ENCODE measurements around the gene LRRC73. TPM values are rescaled to one million over a fixed set of nuclear protein-coding genes. Genes with fewer than 3 reads are reported as not detected.

LRRC73 gene
- total RNA-seq, 1 donor from 2014 or later: 0.26 TPM

DNA sequence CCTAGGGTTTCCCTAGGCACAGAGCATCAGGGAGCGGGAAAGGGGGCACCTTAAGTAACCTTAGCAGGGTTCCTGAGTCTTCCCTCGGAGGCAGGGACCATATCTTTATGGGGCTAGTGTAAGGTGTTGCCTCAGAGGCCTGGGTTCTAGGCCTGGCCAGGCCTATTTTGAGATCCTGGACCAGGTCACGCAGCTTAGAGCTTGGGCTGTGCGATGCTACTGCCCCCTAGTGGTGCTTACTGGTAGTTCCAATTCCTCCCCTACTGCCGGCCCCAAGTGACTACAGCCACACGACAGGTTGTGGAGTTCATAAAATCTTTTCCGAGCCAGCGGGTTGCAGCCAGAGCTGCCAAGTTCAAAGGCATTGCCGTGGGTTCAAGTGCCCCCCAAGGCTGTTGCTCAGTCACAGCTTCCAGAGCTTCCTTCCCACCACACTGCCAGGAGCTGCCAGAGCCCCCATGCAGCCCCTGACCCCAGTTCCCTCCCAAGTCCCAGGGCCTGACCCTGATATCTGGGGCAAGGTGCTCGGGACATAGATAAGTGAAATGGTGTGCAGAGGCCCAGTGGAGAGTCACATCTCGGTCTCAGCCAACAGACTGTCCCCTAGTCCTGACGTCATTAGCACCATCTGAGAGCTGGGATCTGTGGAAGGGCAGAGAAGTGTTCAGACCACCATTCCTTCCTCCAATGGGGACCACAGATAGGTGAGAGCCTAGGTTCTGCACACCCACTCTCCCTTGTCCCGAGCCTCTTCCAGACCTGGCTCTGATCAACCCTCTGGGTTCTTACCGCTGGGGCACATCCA, 3.3 kb downstream of the LRRC73 start:
- no peak overlapping the region for H3K4me3 ChIP-seq (ENCODE audit: low read depth, low read length)
- no peaks in the 10 kb centered on the region for H3K27me3 ChIP-seq (ENCODE audit: control insufficient read depth, insufficient read depth, low read length)
- TF ChIP-seq, protein P1, sequence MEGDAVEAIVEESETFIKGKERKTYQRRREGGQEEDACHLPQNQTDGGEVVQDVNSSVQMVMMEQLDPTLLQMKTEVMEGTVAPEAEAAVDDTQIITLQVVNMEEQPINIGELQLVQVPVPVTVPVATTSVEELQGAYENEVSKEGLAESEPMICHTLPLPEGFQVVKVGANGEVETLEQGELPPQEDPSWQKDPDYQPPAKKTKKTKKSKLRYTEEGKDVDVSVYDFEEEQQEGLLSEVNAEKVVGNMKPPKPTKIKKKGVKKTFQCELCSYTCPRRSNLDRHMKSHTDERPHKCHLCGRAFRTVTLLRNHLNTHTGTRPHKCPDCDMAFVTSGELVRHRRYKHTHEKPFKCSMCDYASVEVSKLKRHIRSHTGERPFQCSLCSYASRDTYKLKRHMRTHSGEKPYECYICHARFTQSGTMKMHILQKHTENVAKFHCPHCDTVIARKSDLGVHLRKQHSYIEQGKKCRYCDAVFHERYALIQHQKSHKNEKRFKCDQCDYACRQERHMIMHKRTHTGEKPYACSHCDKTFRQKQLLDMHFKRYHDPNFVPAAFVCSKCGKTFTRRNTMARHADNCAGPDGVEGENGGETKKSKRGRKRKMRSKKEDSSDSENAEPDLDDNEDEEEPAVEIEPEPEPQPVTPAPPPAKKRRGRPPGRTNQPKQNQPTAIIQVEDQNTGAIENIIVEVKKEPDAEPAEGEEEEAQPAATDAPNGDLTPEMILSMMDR (IDR thresholded peaks at IDR 0.05; ENCODE audit: insufficient read depth, low read length, severe bottlenecking): peak; percentile 94
- peak; percentile 71 for DNase-seq (ENCODE audit: low read depth)
- peak; percentile 68 for FAIRE-seq
- peaks cover 19% of the 10 kb centered on the region for H3K36me3 ChIP-seq (ENCODE audit: control insufficient read depth, insufficient read depth, low read length)

DNA sequence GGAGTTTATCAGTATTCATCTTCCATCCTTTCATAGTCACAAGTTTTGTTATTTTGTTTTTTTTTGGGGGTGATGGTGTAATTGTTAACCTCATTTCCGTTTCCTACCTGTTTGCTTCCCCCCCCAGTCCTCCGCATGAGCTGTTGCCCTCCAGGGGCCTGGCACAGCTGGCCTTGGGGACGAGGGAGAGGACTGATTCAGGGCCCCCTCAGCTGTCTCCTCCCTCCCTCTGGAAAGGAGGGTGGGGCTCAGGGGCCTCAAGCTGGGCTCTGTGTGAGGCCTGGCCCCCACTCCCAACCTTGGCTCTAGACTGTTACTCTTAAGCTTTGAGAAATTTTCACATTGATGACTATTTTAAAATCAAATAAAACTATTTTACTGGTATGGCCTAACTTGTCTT, 4.0 kb downstream of the LRRC73 start:
- DNase-seq (ENCODE audit: low read depth): no peak
- TF ChIP-seq, protein P1 (IDR thresholded peaks at IDR 0.05; ENCODE audit: insufficient read depth, low read length, severe bottlenecking): no peak
- Histone ChIP-seq H3K27me3 (ENCODE audit: control insufficient read depth, insufficient read depth, low read length) (no peaks in the 10 kb centered on the region), H3K4me3 (ENCODE audit: low read depth, low read length) (no peak overlapping the region), H3K36me3 (ENCODE audit: control insufficient read depth, insufficient read depth, low read length) (peaks cover 17% of the 10 kb centered on the region)
- no peak for FAIRE-seq

DNA sequence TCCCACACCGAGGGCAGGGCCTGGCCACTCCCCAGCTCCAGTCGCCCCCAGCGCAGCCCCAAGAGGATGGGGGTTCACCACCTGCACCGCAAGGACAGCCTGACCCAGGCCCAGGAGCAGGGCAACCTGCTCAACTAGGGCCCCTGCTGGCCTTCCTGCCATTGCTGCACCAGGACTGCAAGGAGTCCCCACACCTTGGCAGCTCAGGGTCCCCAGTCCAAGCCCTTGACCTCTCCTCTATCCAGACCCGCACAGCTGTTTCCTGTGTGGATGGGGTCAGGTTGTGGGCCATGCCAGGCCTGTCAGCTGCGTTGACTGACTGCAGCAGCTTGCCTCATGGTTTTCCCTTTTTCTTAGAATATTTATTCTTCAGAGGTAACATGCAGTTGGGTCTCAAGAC, 4.4 kb downstream of the LRRC73 start:
- DNase-seq (ENCODE audit: low read depth): no peak
- no peaks in the 10 kb centered on the region for H3K27me3 ChIP-seq (ENCODE audit: control insufficient read depth, insufficient read depth, low read length)
- TF ChIP-seq, protein P1 (IDR thresholded peaks at IDR 0.05; ENCODE audit: insufficient read depth, low read length, severe bottlenecking): no peak
- H3K36me3 ChIP-seq (ENCODE audit: control insufficient read depth, insufficient read depth, low read length): peaks cover 19% of the 10 kb centered on the region
- FAIRE-seq: no peak
- no peak overlapping the region for H3K4me3 ChIP-seq (ENCODE audit: low read depth, low read length)

DNA sequence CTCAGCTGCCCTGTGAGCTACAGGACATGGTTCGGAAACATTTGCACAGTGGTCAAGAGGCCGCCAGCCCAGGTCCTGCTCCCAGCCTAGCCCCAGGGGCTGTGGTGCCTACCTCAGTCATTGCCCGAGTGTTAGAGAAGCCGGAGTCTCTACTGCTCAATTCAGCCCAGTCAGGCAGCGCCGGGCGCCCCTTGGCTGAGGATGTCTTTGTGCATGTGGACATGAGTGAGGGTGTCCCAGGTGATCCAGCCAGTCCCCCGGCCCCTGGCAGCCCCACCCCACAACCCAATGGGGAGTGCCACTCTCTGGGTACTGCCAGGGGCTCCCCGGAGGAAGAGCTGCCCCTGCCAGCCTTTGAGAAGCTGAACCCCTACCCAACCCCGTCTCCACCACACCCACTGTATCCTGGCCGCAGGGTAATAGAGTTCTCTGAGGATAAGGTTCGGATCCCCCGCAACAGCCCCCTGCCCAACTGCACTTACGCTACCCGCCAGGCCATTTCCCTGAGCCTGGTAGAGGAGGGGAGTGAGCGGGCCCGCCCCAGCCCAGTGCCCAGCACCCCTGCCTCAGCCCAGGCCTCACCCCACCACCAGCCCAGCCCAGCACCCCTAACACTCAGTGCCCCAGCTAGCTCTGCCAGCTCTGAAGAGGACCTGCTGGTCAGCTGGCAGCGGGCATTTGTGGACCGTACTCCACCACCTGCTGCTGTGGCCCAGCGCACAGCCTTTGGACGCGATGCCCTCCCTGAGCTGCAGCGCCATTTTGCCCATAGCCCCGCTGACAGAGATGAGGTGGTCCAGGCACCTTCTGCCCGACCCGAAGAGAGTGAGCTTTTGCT, 5.2 kb downstream of the LRRC73 start:
- no peaks in the 10 kb centered on the region for H3K27me3 ChIP-seq (ENCODE audit: control insufficient read depth, insufficient read depth, low read length)
- TF ChIP-seq, protein P1 (IDR thresholded peaks at IDR 0.05; ENCODE audit: insufficient read depth, low read length, severe bottlenecking): no peak
- DNase-seq (ENCODE audit: low read depth) (no peak), FAIRE-seq (no peak)
- H3K4me3 ChIP-seq (ENCODE audit: low read depth, low read length): no peak overlapping the region
- peaks cover 25% of the 10 kb centered on the region for H3K36me3 ChIP-seq (ENCODE audit: control insufficient read depth, insufficient read depth, low read length)

DNA sequence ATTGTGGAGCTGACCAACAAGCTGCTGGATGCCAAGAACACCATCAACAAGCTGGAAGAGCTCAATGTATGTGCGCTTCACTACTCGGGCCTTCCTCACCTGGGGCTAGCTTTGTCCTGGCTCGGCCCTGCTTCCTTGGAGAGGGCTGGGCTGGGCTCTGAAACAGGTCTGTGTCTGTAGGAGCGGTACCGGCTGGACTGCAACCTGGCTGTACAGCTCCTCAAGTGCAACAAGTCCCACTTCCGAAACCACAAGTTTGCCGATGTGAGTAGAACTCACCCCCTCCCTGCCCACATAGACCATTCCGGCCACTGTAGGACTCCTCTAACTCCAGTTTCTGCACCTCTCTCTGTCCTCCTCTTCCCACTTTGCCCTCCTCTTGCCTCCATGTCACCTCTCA, 6.7 kb downstream of the LRRC73 start:
- DNase-seq (ENCODE audit: low read depth) (no peak), FAIRE-seq (no peak)
- TF ChIP-seq, protein P1 (IDR thresholded peaks at IDR 0.05; ENCODE audit: insufficient read depth, low read length, severe bottlenecking): no peak
- Histone ChIP-seq H3K4me3 (ENCODE audit: low read depth, low read length) (no peak overlapping the region), H3K27me3 (ENCODE audit: control insufficient read depth, insufficient read depth, low read length) (no peaks in the 10 kb centered on the region), H3K36me3 (ENCODE audit: control insufficient read depth, insufficient read depth, low read length) (peaks cover 36% of the 10 kb centered on the region)

Measured in bronchial epithelial cell (primary cell).